ENCODE measurements around the gene CCT7. TPM values are rescaled to one million over a fixed set of nuclear protein-coding genes. Genes with fewer than 3 reads are reported as not detected.

The CCT7 gene
- total and polyA plus RNA-seq, 2 of the 8 experiments (the other 6 are each of a cell fraction or from before 2014, with no cell fraction given): 440 to 474 TPM

DNA sequence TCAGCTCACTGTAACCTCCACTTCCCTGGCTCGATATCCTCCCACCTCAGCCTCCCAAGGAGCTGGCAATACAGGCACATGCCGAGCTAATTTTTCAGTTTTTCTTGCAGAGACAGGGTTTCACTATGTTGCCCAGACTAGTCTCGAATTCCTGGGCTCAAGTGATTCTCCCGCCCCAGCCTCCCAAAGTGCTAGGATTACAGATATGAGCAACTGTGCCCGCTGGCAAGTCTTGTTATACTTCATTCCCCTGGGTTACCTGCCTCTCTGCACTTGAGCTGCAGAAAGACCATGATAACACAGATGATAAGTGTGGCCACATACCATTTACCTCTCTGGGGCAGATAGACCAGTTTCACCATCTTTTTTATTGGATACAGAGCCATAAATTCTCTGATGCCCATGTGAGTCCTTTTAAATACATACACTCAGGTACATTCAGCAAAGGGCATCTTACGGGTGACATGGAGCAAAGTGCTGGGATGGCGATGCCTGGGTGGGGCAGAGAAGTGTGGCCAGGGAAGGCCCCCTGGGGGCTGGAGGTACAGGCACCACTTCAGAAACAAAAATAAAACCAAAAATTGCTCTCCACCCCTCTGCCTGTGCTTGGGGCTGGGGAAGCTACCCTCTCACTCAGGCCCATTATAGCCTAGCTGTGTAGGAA, 20.4 kb downstream of the CCT7 start:
- Histone ChIP-seq H3K4me3 (ENCODE audit: extremely low read depth in 1 of 4, insufficient read depth in 2 of 4, low read depth in 3 of 4, low read length in 4 of 4) (no peak overlapping the region), H2AK5ac (ENCODE audit: low read depth, low read length) (no peak overlapping the region), H4K20me1 (replicated peaks in 1 of 2; ENCODE audit: control insufficient read depth in 1 of 2, insufficient read depth in 2 of 2, low read length in 2 of 2) (peaks cover 15 to 22% of the 10 kb centered on the region in 2 experiments), H2AFZ (ENCODE audit: low read length) (no peak overlapping the region), H4K8ac (ENCODE audit: extremely low read depth, insufficient read depth, low read length) (no peak overlapping the region), H2BK15ac (ENCODE audit: low read length) (no peak overlapping the region), H4K5ac (ENCODE audit: insufficient read length, low read depth, low read length) (no peak overlapping the region), H3K79me2 (ENCODE audit: control insufficient read depth in 1 of 2, insufficient read depth in 2 of 2, low read length in 2 of 2) (no peaks in the 10 kb centered on the region), H3K9ac (replicated peaks in 1 of 4; ENCODE audit: extremely low read depth in 1 of 4, low read depth in 3 of 4, low read length in 3 of 4) (0 out of 7 replicates have a peak overlapping the region, but pooled peaks of 1 of the 4 experiments have one; percentile 40), H4K91ac (replicated peaks; ENCODE audit: insufficient read length, low read length) (no peak overlapping the region), H3K23ac (ENCODE audit: insufficient read length) (no peak overlapping the region), H2BK5ac (ENCODE audit: low read depth, low read length) (no peak overlapping the region), H3K14ac (ENCODE audit: insufficient read length) (no peak overlapping the region), H3K4me1 (replicated peaks in 1 of 4; ENCODE audit: control insufficient read depth in 3 of 4, insufficient read depth in 4 of 4, low read length in 3 of 4) (peaks cover 0 to 7% (median 1%) of the 10 kb centered on the region in 4 experiments; a peak in 2 of 7 replicates), H3K36me3 (ENCODE audit: control insufficient read depth in 2 of 4, insufficient read depth in 4 of 4, low read length in 3 of 4) (peaks cover 26 to 58% (median 39%) of the 10 kb centered on the region in 4 experiments), H3K79me1 (ENCODE audit: low read depth, low read length) (no peaks in the 10 kb centered on the region), H3K9me3 (ENCODE audit: insufficient read depth in 2 of 2, low read depth in 1 of 2, low read length in 1 of 2) (no peaks in the 10 kb centered on the region), H3K18ac (ENCODE audit: extremely low read depth, low read length) (no peak overlapping the region), H3K4me2 (ENCODE audit: insufficient read depth in 1 of 2, low read depth in 2 of 2, low read length in 2 of 2) (no peak overlapping the region), H3K27me3 (replicated peaks in 1 of 4; ENCODE audit: control insufficient read depth in 3 of 4, extremely low read depth in 1 of 4, insufficient read depth in 3 of 4, low read length in 3 of 4) (no peaks in the 10 kb centered on the region), H2BK120ac (replicated peaks; ENCODE audit: low read depth, low read length) (no peak overlapping the region), H2BK20ac (ENCODE audit: low read length) (no peak overlapping the region), H3K56ac (replicated peaks; ENCODE audit: insufficient read length, low read depth, low read length) (no peak overlapping the region), H3K27ac (ENCODE audit: low read depth, low read length) (no peak overlapping the region), H2BK12ac (ENCODE audit: low read depth, low read length) (no peak overlapping the region), H3K23me2 (ENCODE audit: low read depth, low read length) (no peaks in the 10 kb centered on the region), H3K4ac (replicated peaks; ENCODE audit: insufficient read length, low read depth, low read length) (no peak overlapping the region)
- POLR2A ChIA-PET (ENCODE audit: partially characterized antibody): interaction anchor here (0.6 to 6.5 kb wide), 11 partner anchors 8 to 36 kb away, joined by 3 to 105 read pairs (median 5); partner anchors contain the start of genes CCT7, FBXO41 and PRADC1
- FAIRE-seq (no peak), DNase-seq (ENCODE audit: low read depth in 1 of 2, low spot score in 2 of 2) (no peak)
- 88% methylated on average over 7 of the region's 7 CpGs; no CpG with 5 or more reads in 1 of the 2 experiments for WGBS, 2 experiments (ENCODE audit: extremely low coverage in 1 of 2, insufficient coverage in 1 of 2, insufficient read length in 1 of 2, insufficient replicate concordance in 2 of 2, low coverage in 1 of 2, low lambda C conversion rate in 2 of 2, missing lambda C conversion rate in 1 of 2)
- TF ChIP-seq POLR2A (IDR thresholded peaks at IDR 0.05; ENCODE audit: control extremely low read depth in 1 of 2, low read depth in 2 of 2, low read length in 2 of 2) (no peak; a peak in 1 of 3 replicates), SP4 (IDR thresholded peaks at IDR 0.05; ENCODE audit: low read length) (no peak), JUND (IDR thresholded peaks at IDR 0.05; ENCODE audit: low read length) (no peak), CHD2 (IDR thresholded peaks at IDR 0.05; ENCODE audit: low read length) (no peak), HDAC2 (IDR thresholded peaks at IDR 0.05; ENCODE audit: borderline replicate concordance in 1 of 2, low read depth in 2 of 2, low read length in 2 of 2) (no peak)
- TF ChIP-seq, protein P1, sequence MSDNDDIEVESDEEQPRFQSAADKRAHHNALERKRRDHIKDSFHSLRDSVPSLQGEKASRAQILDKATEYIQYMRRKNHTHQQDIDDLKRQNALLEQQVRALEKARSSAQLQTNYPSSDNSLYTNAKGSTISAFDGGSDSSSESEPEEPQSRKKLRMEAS (IDR thresholded peaks at IDR 0.05): no peak
- CTCF ChIA-PET (ENCODE audit: partially characterized antibody): interaction anchor here (0.8 to 7.0 kb wide), 5 partner anchors 9 to 168 kb away, joined by 3 to 51 read pairs (median 5); partner anchors contain the start of genes CCT7 and PRADC1

Data from H1 (cell line).